HG02571 (cell line): ENCODE data around the gene GPC1.

Source experiments
- ATAC-seq: cut with Tn5 transposase; IDR thresholded peaks from one replicate; pipeline ENCODE4 v1.9.1; 2021; ENCODE audit warnings: mild to moderate bottlenecking, moderate library complexity; ENCODE audit not compliant: unreplicated experiment

The GPC1 gene

GRCh38 chr2:240509667-240510512 is 74.4 kb downstream of the GPC1 start:
- no peak for ATAC-seq

- no peak for ATAC-seq
These were observed 75.2 kb downstream of the GPC1 start for GRCh38 chr2:240510513-240511210.

DNA sequence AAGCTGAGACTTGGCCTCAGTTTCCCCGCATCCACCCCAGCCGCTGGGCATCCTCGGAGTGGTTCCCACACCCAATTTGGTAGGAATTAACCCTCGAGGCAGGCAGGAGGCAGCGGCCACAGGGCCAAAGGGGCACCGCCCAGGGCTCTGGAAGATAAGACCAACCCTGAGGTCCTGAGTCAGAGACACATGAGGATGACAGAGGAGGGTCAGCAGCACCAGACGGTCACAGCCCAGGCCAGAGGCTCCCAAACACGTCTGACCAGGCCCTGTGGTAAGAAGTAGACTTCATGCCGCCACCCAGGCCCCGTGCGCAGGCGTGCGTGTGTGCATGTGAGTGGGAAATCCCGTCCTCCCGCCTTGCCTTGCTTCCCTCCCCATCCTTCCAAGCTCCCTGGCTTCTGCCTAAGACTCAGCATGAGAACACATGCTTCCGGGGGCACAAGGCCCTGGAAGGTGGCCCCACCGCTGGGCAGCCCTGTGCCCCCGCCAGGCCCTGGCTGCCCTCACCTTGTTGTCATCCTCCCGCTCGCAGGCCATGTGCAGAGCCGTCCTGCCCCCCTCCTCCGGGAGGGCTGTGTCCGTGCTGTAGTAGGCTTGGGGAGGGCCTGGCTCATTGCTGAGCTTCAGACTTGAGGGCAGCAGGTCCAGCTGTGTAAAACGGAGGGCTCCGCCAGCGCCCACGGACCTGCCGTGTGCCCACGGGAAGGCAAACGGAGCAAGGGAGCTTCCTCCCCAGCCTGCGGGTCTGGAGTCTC is 76.1 kb downstream of the GPC1 start:
- no peak for ATAC-seq

- ATAC-seq: no peak
These were observed 76.6 kb downstream of the GPC1 start for GRCh38 chr2:240512109-240512485.

DNA sequence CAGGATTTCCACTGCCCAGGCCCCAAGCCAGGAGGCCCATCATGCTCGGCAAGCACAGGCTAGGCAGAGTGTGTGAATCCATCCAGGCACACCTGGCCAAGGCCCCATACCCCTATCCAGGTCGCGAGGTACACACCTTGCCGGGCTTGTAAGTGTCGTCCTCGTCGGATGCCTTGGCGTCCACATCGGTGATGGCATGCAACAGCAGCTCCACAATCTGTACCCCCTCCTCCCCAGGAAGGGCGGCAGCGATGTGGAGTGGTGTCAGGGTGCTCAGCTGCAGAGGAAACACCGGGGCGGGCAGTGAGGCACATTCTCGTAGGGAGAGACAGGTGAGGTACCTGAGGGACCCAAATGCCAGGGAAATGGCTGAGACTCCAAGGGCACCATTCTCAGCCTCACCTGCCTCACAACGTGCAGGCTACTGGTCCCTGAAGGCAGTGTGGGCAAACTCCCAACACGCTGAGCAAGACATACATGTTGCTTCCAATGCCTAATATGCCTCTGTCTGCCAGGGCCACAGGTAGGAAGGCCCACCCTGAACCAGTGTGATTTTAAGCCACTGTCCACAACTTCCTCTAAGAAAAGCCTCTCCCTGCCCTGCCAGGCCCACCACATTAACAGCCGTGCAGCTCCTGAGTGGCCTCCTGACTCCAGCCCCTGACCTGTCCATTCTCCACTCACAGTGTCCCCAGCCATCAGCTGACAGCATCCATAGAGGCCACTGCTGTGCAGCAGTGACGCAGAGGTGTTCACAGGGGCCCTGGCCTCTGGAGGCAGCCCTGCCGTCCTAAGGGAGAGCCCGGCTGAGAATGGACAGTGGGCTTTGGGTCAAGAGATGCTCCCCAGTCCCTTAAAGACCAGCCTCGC is 77.4 kb downstream of the GPC1 start:
- ATAC-seq: no peak

- ATAC-seq: peak; percentile 85
These were observed 78.3 kb downstream of the GPC1 start for GRCh38 chr2:240513549-240514287.

DNA sequence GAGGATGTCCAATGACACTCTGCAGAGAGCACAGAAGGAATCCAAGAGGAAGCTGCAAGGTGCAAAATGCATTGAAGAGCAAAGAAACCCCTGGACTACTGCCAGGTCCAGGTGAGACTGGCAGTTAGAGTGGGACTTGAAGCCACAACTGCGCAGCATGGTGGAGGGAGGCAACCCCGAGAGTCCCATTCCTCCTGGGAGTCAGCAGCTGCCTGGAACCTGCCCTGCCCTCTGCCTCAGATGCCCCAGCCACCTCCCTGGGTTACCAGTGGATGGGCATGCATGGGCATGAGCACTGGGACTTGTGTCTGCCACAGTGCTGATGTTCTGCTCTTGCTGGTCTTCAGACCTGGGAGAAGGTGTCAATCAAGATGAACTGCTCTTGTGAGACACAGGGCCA is 79.2 kb downstream of the GPC1 start:
- no peak for ATAC-seq

DNA sequence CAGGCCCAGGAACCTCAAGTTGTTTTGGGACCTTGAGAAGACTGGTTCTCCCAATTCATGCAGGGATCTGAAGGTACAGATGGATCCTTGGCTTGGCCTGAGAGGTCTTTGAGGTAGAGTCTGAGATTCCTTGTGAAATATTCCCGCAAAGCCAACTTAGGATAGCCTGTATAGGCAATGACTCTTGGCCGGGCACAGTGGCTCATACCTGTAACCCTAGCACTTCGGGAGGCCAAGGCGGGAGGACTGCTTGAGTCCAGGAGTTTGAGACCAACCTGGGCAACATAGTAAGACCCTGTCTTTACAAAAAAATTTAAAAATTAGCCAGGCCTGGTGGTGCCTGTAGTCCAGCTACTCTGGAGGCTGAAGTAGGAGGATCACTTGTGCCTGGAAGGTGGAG is 81.9 kb downstream of the GPC1 start:
- no peak for ATAC-seq
